DMS79 (cell line): ENCODE results near the gene PDCD11.
"Not testable (repeated sequence)": the region's sequence is repeated elsewhere in the genome, so short reads cannot be mapped to it uniquely, and the experiment has no call there.

Source experiments
- DNase-seq: peaks from one replicate; lab custom pipeline; 2025; lab: John Stamatoyannopoulos, UW

PDCD11 gene

GRCh38 chr10:103476046-103476768, 79.8 kb downstream of the PDCD11 start:
- DNase-seq = no peak

DNA sequence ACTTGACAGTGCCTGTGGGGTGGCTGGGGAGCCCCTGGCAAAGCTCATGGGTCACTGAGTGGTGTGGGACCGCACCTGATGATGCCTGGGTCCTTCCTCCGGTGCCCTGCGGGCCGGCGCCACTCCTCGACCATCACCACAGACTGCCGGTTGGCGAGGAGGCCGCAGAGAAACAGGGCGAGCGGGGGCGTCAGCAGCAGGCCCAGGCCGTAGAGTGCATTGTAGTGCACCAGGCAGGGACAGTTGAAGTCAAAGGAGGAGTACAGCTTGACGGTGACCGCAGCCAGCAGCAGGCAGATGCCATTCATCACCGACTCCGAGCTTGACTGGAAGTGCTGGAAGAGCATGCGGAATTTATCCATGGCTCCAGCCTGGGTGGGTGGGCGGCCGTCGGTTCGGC, 82.2 kb downstream of the PDCD11 start:
- no peak for DNase-seq

DNA sequence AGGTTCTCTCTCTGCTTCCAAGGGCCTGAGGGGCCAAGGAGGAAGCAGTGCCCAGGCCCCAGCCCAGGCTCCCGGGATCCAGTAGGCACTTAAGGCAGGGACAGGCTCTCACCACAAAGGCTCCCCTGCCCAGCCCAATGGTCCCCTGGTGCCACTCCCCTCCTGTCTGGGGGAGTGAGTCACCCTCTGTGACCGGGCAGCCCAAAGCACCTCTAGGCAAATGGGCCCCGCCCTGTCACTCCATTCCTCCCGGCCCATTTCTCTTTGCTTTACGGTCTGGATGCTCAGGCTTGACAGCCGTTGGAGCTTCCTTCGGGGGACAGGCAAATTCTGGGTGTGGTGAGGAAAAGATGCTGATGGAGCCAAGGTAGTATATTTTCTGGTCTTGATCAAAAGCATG, 82.7 kb downstream of the PDCD11 start, which contains the start of gene CALHM3:
CALHM3 (minus strand) TSS at position 106 of the 400 bp plus-strand sequence. CDS start 208 bp downstream, outside the sequence.
- DNase-seq = no peak

DNA sequence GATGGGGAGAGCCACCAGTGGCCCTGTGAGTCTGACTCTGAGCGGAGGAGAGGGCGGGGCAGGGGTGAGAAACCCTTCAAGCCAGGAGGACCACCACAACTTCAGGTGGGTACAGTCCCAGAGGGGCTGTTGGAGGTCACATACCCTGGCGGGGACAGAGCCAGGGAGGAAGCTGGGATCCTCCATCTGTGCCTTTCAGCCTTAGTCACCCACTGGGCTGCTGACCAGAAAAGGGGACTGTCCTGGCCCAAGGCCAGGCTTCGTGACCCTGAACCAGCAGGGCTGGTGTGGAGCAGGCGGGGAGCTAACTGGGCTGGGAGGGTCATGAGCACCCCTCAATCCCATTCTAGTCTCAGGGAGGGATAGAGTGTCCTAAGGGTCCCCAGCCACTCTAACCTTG, 84.1 kb downstream of the PDCD11 start:
- DNase-seq = no peak

GRCh38 chr10:103481974-103482531, 85.6 kb downstream of the PDCD11 start:
- no peak for DNase-seq

DNA sequence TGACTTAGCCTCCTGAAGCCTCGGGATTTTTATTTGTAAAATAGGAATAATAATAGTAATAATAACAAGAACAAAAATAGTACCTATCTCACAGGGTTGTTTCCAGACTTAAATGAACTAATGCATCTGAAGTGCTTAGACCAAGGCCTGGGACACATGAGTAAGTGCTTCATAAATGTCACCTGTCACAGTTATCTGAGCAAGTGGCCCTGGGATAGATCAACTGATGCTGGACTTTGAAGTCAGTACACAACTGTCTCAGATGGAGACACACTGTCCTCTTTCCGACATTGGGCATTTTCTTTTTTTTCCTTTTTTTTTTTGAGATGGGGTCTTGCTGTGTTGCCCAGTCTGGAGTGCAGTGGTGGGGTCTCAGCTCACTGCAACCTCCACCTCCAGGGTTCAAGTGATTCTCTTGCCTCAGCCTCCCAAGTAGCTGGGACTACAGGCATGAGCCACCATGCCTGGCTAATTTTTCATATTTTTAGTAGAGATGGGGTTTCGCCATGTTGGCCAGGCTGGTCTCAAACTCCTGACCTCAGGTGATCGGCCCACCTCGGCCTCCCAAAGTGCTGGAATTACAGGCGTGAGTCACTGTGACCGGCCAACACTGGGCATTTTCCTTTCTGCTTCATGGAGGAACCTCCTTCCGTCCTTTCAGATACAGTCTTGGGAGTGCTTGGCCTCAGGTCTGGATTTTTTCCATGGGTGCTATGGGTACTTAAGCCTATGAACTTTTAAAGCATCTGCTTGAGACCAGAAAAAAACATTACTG, 90.4 kb downstream of the PDCD11 start:
- DNase-seq = not testable (repeated sequence)

DNA sequence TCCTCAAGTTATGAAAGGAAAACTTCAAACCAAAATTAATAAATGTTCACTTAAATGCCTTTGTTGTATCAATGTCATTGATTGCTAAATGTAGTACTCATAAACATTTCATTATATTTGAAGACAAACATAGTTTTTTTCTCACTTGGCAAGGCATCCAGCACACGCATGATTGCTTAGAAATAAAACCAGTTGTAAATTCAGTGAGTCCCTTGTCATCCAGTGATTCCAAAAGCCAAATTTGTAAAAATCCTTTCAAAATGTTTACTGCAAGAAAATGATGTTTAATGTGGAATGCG, 90.9 kb downstream of the PDCD11 start:
- DNase-seq = no peak

GRCh38 chr10:103490986-103491314, 94.5 kb downstream of the PDCD11 start:
- DNase-seq = no peak

DNA sequence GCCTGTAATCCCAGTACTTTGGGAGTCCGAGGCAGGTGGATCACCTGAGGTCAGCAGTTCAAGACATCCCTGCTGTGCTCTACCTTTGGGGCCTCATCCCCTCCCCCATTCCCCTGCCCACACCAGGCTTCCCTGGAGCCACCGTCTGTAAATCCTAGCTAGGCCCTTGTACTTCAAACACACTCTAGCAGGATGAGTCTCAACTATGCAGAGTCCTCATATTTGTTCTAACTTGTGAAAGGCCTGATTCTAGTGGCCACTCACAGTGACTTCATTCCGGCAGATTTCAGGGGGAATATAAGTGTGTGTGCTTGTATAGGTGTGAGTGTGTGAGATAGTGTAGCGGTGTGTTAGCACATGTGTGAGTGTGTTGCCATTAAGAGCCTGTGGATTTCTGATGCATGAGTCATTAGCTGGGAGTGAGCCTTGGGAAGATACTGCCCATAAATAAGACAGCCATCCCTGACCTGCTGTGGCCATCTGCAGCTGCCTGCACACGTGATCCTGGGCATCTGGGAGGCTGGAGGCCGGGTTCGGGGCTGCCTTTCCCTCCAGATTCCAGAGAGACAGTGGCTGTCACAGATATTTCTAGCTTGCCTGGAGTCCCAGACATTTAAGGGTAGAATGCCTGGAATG, 95.4 kb downstream of the PDCD11 start:
- no peak for DNase-seq

- DNase-seq = no peak
Measured at GRCh38 chr10:103492655-103493261, 96.3 kb downstream of the PDCD11 start.

- no peak for DNase-seq
Measured at GRCh38 chr10:103493362-103493915, 97.0 kb downstream of the PDCD11 start, which contains the start of gene NEURL1. Gene NEURL1, plus strand, starts transcription at chr10:103493705. Its CDS starts 683 bp downstream, at chr10:103494388.

DNA sequence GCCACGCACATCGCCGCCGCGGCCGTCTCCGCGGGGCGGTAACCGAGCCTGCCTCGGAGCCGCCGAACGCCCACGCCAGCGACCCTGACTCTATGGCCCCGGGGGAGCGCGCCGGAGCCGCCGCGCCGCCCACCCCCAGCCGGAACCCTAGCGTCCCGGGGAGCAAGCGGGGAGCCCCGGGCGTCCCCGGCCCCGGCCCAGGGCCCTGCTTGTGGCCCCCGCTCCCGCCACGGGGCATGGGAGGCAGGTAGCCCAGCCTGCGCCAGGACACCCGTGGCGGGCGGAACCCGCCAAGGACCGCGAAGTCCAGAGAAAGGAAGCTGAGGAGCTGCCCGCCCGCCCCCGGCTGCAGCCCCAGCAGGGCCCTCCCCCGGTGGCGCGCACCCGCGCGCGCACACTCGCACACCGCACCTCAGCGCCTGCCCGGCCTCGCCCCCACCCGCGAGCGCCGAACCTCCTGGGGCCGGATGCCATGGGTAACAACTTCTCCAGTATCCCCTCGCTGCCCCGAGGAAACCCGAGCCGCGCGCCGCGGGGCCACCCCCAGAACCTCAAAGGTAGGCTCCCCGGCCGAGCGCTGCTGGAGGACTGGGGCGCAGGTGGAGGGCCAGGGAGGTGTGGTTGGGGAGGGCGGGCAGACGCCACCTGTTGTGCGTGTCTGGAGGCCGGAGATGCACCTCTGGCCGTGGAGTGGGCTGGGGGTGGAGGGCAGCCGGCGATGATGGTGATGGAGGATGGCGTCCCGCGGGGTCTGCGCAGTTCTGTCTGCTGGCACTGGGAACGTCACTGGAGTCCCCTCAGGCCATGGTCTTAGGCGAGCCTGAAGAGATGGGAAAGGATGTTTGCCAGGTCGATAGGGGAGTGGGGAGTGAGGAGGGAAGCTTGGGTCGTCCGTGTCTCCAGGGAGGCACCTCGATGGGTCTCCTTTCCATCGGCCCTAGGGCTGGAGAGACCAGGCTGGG, 97.8 kb downstream of the PDCD11 start:
- no peak for DNase-seq

- no peak for DNase-seq
Measured at GRCh38 chr10:103495321-103495720, 98.9 kb downstream of the PDCD11 start.
